ENCODE data around the gene BAG3.
"Not testable (repeated sequence)": the region's sequence is repeated elsewhere in the genome, so short reads cannot be mapped to it uniquely, and the experiment has no call there.

Gene BAG3

DNA sequence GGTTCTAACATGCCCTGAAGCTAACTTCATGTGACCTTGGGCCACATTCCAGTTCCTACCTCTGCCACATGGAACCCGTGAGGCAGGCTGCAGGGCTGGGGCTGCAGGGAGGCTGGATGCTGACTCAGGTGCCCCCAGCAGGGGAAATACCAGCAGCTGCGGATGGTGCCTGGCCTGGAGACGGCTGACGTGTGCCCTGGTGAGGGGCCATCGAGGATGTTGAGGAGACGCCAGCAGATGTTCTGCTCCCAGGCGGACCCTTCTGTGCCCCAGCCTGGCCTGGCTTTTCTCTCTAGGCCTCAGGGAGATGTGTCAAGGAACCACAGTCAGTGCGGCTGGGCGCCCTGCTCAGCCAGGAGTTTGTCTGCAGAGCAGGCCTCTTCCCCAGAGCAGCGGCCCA, 8.8 kb downstream of the BAG3 start:
- H3K36me3 ChIP-seq (ENCODE audit: control insufficient read depth in 2 of 2, insufficient read depth in 1 of 2, low read length in 2 of 2), result peaks cover 0 to 40% of the 10 kb centered on the region in 2 experiments; a peak in 1 of 3 replicates
- no peak overlapping the region for H3K27ac ChIP-seq (ENCODE audit: extremely low read depth, low read depth, low read length)
- POLR2A ChIA-PET, result no interaction called here
- H3K9me3 ChIP-seq (ENCODE audit: control insufficient read depth, insufficient read depth, low read depth, low read length), result no peaks in the 10 kb centered on the region
- CTCF ChIA-PET, result no interaction called here
- no peak overlapping the region for H3K4me3 ChIP-seq (ENCODE audit: low read depth, low read length)
- peaks cover 20% of the 10 kb centered on the region for H3K4me1 ChIP-seq (ENCODE audit: control insufficient read depth, insufficient read depth, low read length)
- TF ChIP-seq ZNF426 (tag by site-specific recombination; IDR thresholded peaks at IDR 0.05) (no peak), ZNF350 (tag by site-specific recombination; IDR thresholded peaks at IDR 0.05) (no peak), ZNF2 (tag by site-specific recombination; IDR thresholded peaks at IDR 0.05) (no peak), ZNF501 (tag by site-specific recombination; IDR thresholded peaks at IDR 0.05) (no peak), MEIS1 (CRISPR knock-in tag; IDR thresholded peaks at IDR 0.05; ENCODE audit: borderline replicate concordance) (no peak), YY1 (tag by site-specific recombination; IDR thresholded peaks at IDR 0.05) (no peak), SETDB1 (IDR thresholded peaks at IDR 0.05; ENCODE audit: insufficient read length, low read length) (no peak), ZNF621 (tag by site-specific recombination; IDR thresholded peaks at IDR 0.05) (no peak), ZNF155 (tag by site-specific recombination; IDR thresholded peaks at IDR 0.05) (no peak), ZNF792 (tag by site-specific recombination; IDR thresholded peaks at IDR 0.05) (no peak), OSR2 (tag by site-specific recombination; IDR thresholded peaks at IDR 0.05) (no peak), ZBTB48 (tag by site-specific recombination; IDR thresholded peaks at IDR 0.05) (no peak), GLI4 (tag by site-specific recombination; IDR thresholded peaks at IDR 0.05) (no peak)
- TF ChIP-seq, protein P1, sequence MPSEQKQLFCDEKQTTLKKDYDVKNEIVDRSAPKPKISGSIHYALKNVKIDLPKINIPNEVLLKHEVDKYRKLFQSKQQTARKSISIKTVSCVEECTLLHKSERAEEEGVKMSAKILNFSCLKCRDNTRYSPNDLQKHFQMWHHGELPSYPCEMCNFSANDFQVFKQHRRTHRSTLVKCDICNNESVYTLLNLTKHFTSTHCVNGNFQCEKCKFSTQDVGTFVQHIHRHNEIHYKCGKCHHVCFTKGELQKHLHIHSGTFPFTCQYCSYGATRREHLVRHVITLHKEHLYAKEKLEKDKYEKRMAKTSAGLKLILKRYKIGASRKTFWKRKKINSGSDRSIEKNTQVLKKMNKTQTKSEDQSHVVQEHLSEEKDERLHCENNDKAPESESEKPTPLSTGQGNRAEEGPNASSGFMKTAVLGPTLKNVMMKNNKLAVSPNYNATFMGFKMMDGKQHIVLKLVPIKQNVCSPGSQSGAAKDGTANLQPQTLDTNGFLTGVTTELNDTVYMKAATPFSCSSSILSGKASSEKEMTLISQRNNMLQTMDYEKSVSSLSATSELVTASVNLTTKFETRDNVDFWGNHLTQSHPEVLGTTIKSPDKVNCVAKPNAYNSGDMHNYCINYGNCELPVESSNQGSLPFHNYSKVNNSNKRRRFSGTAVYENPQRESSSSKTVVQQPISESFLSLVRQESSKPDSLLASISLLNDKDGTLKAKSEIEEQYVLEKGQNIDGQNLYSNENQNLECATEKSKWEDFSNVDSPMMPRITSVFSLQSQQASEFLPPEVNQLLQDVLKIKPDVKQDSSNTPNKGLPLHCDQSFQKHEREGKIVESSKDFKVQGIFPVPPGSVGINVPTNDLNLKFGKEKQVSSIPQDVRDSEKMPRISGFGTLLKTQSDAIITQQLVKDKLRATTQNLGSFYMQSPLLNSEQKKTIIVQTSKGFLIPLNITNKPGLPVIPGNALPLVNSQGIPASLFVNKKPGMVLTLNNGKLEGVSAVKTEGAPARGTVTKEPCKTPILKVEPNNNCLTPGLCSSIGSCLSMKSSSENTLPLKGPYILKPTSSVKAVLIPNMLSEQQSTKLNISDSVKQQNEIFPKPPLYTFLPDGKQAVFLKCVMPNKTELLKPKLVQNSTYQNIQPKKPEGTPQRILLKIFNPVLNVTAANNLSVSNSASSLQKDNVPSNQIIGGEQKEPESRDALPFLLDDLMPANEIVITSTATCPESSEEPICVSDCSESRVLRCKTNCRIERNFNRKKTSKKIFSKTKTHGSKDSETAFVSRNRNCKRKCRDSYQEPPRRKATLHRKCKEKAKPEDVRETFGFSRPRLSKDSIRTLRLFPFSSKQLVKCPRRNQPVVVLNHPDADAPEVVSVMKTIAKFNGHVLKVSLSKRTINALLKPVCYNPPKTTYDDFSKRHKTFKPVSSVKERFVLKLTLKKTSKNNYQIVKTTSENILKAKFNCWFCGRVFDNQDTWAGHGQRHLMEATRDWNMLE (tag by site-specific recombination; conservative IDR thresholded peaks at IDR 0.05; ENCODE audit: low read depth), result no peak

DNA sequence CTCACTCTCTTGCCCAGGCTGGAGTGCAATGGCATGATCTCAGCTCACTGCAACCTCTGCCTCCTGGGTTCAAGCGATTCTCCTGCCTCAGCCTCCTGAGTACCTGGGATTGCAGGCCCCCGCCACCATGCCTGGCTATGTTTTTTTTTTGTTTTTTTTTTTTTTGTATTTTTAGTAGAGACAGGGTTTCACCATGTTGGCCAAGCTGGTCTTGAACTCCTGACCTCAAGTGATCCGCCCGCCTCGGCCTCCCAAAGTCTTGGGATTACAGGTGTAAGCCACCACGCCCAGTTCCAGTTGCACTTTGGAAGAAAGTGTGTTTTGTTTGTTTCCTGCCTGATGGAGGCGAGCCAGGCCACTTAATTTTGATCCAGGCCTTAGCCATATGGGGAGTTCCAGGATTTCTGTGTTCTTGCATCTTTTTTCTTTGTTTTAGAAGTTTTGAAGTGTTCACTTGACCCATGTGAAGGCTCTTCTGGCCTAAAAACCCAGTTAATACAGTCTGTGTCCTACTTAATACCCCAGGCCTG, 11.0 kb downstream of the BAG3 start:
- H3K4me3 ChIP-seq (ENCODE audit: low read depth, low read length); H3K27ac ChIP-seq (ENCODE audit: extremely low read depth, low read depth, low read length); H3K9me3 ChIP-seq (ENCODE audit: control insufficient read depth, insufficient read depth, low read depth, low read length): not testable (repeated sequence)
- POLR2A ChIA-PET, result interaction anchor here (0.7 kb wide), 1 partner anchor 55 kb away, joined by 4 read pairs; no protein-coding TSS in a partner anchor
- peaks cover 0 to 33% of the 10 kb centered on the region in 2 experiments; a peak in 1 of 3 replicates for H3K36me3 ChIP-seq (ENCODE audit: control insufficient read depth in 2 of 2, insufficient read depth in 1 of 2, low read length in 2 of 2)
- peaks cover 14% of the 10 kb centered on the region for H3K4me1 ChIP-seq (ENCODE audit: control insufficient read depth, insufficient read depth, low read length)
- CTCF ChIA-PET, result interaction anchor here (0.6 to 1.3 kb wide), 2 partner anchors 14 to 18 kb away, joined by 3 read pairs; no protein-coding TSS in a partner anchor
- TF ChIP-seq KLF1 (tag by site-specific recombination; IDR thresholded peaks at IDR 0.05), result 0 out of 2 replicates have a peak, but pooled peaks have one; percentile 26
- TF ChIP-seq, protein P2, sequence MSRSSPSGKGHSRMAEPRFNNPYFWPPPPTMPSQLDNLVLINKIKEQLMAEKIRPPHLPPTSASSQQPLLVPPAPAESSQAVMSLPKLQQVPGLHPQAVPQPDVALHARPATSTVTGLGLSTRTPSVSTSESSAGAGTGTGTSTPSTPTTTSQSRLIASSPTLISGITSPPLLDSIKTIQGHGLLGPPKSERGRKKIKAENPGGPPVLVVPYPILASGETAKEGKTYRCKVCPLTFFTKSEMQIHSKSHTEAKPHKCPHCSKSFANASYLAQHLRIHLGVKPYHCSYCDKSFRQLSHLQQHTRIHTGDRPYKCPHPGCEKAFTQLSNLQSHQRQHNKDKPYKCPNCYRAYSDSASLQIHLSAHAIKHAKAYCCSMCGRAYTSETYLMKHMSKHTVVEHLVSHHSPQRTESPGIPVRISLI (tag by site-specific recombination; IDR thresholded peaks at IDR 0.05), result peak; percentile 58; the same call in 1 of the 2 replicates

Measured in HEK293 (cell line).